OCI-LY1 (cell line): Measurements from ENCODE around the gene GABBR2.

ENCODE experiments used
- H2AFZ ChIP-seq: fragments of 200-600 bp; sonication (generic), shearing (Covaris generic); 2 replicates; pipeline ENCODE4 v1.6.0; 2014; ENCODE audit warnings: antibody characterized with exemption, mild to moderate bottlenecking, low read length
- H3F3A ChIP-seq: fragments of 200-600 bp; sonication (generic), shearing (Covaris generic); 2 replicates; pipeline ENCODE4 v1.6.0; 2014; ENCODE audit warnings: mild to moderate bottlenecking, antibody characterized with exemption, low read length, moderate library complexity; ENCODE audit not compliant: insufficient read depth
- H3K27ac ChIP-seq: fragments of 200-600 bp; sonication (generic); 2 replicates; pipeline ENCODE4 v1.5.1; 2014; ENCODE audit warnings: low read length, mixed run types, mild to moderate bottlenecking, low read depth; ENCODE audit not compliant: poor library complexity, severe bottlenecking
- H3K27me3 ChIP-seq: fragments of 200-600 bp; sonication (generic); 2 replicates; pipeline ENCODE4 v1.6.0; 2014; ENCODE audit warnings: antibody characterized with exemption, mild to moderate bottlenecking, low read length, moderate library complexity; ENCODE audit not compliant: insufficient read depth
- H3K36me3 ChIP-seq: fragments of 200-600 bp; sonication (generic); 2 replicates; pipeline ENCODE4 v1.6.1; 2014; ENCODE audit warnings: mild to moderate bottlenecking, antibody characterized with exemption, low read length, moderate library complexity, mixed read lengths; ENCODE audit not compliant: insufficient read depth
- H3K4me1 ChIP-seq: fragments of 200-600 bp; sonication (generic); 2 replicates; pipeline ENCODE4 v1.5.1; 2014; ENCODE audit warnings: mild to moderate bottlenecking, low read length, moderate library complexity; ENCODE audit not compliant: insufficient read depth, severe bottlenecking
- H3K4me2 ChIP-seq: fragments of 200-600 bp; sonication (generic), shearing (Covaris generic); 2 replicates; pipeline ENCODE4 v1.6.1; 2014; ENCODE audit warnings: low read length
- H3K4me3 ChIP-seq: fragments of 200-600 bp; sonication (generic); 2 replicates; pipeline ENCODE4 v1.5.1; 2014; ENCODE audit warnings: low read length, low read depth, mild to moderate bottlenecking, mixed read lengths; ENCODE audit not compliant: poor library complexity, severe bottlenecking
- H3K79me2 ChIP-seq: fragments of 200-600 bp; shearing (Covaris generic); 2 replicates; pipeline ENCODE4 v1.6.1; 2016; ENCODE audit warnings: mixed run types, low read length, mixed read lengths; ENCODE audit not compliant: insufficient read depth
- H3K9ac ChIP-seq: fragments of 200-600 bp; sonication (generic), shearing (Covaris generic); 2 replicates; pipeline ENCODE4 v1.6.1; 2014; ENCODE audit warnings: mild to moderate bottlenecking, low read length, mixed read lengths
- H3K9me2 ChIP-seq: fragments of 200-600 bp; sonication (generic), shearing (Covaris generic); 2 replicates; pipeline ENCODE4 v1.6.1; 2014; ENCODE audit warnings: low read depth, mild to moderate bottlenecking, low read length, mixed read lengths
- H3K9me3 ChIP-seq: fragments of 200-600 bp; shearing (Covaris generic); 2 replicates; pipeline ENCODE4 v1.6.1; 2014; ENCODE audit warnings: low read length, mixed read lengths
- H4K20me1 ChIP-seq: fragments of 200-600 bp; sonication (generic), shearing (Covaris generic); 2 replicates; pipeline ENCODE4 v1.6.0; 2016; ENCODE audit warnings: mild to moderate bottlenecking, low read length; ENCODE audit not compliant: insufficient read depth
- EZH2 ChIP-seq: fragments of 200-600 bp; sonication (generic), shearing (Covaris generic); IDR thresholded peaks from 2 replicates; pipeline ENCODE4 v1.8.0; 2017; ENCODE audit warnings: borderline replicate concordance, mixed run types, mild to moderate bottlenecking, antibody characterized with exemption, low read length, moderate library complexity, mixed read lengths
- TF ChIP-seq, protein P1 (sequence below): fragments of 200-600 bp; sonication (generic), shearing (Covaris generic); IDR thresholded peaks from 2 replicates; pipeline ENCODE4 v1.5.1; 2017; ENCODE audit warnings: mild to moderate bottlenecking, antibody characterized with exemption, low read length, moderate library complexity, mixed read lengths

The GABBR2 gene

DNA sequence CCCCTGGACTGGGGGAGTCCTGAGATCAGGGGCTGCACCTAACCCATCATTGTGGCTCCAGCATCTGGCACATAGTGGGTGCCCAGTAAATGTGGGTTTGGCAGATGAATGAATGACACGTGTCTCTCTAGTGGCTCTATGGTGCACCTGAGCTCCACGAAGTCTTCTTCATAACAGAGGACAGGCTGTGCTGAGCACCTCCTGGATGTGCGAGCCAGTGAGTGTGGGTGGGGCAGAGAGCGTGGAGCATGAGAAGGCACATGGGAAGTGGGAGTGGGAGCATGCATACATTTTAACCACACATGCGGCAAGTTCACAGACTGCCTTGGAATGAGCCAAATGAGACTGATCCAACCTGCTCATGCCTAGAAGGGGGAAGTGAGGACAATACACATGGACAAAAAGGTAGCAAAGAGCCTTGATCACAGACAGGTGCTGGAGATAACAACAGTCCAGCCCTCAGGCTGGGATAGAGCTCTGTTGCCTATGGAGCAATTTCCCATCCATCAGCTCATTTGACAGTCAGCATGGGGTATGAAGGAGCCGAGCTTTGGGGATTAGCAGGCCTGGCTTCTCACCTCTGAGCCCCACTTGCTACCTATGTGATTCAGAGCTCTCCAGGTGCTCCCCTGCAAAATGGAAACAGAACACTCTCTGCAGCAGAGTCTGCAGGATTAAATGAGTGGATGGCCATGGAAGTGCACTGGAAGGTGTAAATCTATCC lies 377.0 kb downstream of the GABBR2 start:
- Histone ChIP-seq H2AFZ (no peak overlapping the region), H3K4me3 (no peak overlapping the region), H3K4me1 (no peaks in the 10 kb centered on the region), H3K27ac (no peak overlapping the region), H3K9me2 (no peaks in the 10 kb centered on the region), H3K79me2 (no peaks in the 10 kb centered on the region), H4K20me1 (no peaks in the 10 kb centered on the region), H3K4me2 (no peak overlapping the region), H3K9ac (no peak overlapping the region), H3K9me3 (no peaks in the 10 kb centered on the region), H3K36me3 (no peaks in the 10 kb centered on the region), H3F3A (no peaks in the 10 kb centered on the region), H3K27me3 (peaks cover 10% of the 10 kb centered on the region)
- TF ChIP-seq, protein P1, sequence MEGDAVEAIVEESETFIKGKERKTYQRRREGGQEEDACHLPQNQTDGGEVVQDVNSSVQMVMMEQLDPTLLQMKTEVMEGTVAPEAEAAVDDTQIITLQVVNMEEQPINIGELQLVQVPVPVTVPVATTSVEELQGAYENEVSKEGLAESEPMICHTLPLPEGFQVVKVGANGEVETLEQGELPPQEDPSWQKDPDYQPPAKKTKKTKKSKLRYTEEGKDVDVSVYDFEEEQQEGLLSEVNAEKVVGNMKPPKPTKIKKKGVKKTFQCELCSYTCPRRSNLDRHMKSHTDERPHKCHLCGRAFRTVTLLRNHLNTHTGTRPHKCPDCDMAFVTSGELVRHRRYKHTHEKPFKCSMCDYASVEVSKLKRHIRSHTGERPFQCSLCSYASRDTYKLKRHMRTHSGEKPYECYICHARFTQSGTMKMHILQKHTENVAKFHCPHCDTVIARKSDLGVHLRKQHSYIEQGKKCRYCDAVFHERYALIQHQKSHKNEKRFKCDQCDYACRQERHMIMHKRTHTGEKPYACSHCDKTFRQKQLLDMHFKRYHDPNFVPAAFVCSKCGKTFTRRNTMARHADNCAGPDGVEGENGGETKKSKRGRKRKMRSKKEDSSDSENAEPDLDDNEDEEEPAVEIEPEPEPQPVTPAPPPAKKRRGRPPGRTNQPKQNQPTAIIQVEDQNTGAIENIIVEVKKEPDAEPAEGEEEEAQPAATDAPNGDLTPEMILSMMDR, result no peak
- TF ChIP-seq EZH2, result no peak

DNA sequence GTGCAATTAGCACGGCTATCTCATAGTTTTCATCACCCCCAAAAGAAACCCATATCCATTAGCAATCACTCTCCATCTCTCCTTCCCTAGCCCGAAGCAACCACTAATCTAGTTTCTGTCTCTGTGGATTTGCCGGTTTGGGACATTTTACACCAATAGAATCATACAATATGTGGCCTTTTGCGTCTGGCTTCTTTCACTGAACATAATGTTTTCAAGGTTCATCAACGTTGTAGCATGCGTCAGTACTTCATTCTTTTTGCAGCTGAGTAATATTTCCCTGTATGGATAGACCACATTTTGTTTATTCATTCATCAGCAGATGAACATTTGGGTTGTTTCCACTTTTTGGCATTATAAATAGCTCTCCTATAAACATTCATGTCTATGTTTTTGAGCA lies 377.9 kb downstream of the GABBR2 start:
- Histone ChIP-seq H3K4me1 (no peaks in the 10 kb centered on the region), H3K9me2 (no peaks in the 10 kb centered on the region), H3K4me3 (no peak overlapping the region), H4K20me1 (no peaks in the 10 kb centered on the region), H2AFZ (no peak overlapping the region), H3F3A (no peaks in the 10 kb centered on the region), H3K4me2 (no peak overlapping the region), H3K9ac (no peak overlapping the region), H3K36me3 (no peaks in the 10 kb centered on the region), H3K27ac (no peak overlapping the region), H3K9me3 (no peaks in the 10 kb centered on the region), H3K79me2 (no peaks in the 10 kb centered on the region), H3K27me3 (peaks cover 10% of the 10 kb centered on the region)
- TF ChIP-seq EZH2, result no peak
- TF ChIP-seq, protein P1, result no peak

DNA sequence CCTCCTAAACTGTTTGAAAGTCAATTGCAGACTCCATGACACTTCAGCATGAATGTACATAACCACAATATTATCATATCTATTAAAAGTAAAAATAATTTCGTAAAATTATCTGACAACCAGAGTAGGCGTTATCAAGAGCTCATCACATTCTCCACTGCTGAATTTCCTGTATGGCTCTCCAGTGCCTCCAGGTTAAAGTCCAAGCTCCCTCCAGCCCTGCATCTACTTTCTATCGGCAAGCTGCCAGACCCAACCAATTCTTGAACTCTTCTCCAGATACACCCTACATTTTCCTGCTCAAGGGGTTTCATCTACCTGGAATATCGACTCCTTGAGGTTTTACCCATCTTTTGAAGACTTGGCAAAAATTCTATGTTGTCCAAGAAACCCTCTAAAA lies 378.8 kb downstream of the GABBR2 start:
- Histone ChIP-seq H3K27ac (no peak overlapping the region), H3K36me3 (no peaks in the 10 kb centered on the region), H3K27me3 (peaks cover 10% of the 10 kb centered on the region), H3K79me2 (no peaks in the 10 kb centered on the region), H3K4me1 (no peaks in the 10 kb centered on the region), H3K9ac (no peak overlapping the region), H3K4me2 (no peak overlapping the region), H3K9me3 (no peaks in the 10 kb centered on the region), H3K4me3 (no peak overlapping the region), H4K20me1 (no peaks in the 10 kb centered on the region), H3F3A (no peaks in the 10 kb centered on the region), H2AFZ (no peak overlapping the region), H3K9me2 (no peaks in the 10 kb centered on the region)
- TF ChIP-seq, protein P1, result no peak
- TF ChIP-seq EZH2, result no peak
